HG02943 (cell line): ENCODE data around the gene ZFP92.
"Not testable (repeated sequence)": the region's sequence is repeated elsewhere in the genome, so short reads cannot be mapped to it uniquely, and the experiment has no call there.

Experiments used
- ATAC-seq: cut with Tn5 transposase; IDR thresholded peaks from one replicate; pipeline ENCODE4 v1.9.1; 2021; ENCODE audit warnings: mild to moderate bottlenecking, low read depth, moderate library complexity; ENCODE audit not compliant: unreplicated experiment

ZFP92 gene

DNA sequence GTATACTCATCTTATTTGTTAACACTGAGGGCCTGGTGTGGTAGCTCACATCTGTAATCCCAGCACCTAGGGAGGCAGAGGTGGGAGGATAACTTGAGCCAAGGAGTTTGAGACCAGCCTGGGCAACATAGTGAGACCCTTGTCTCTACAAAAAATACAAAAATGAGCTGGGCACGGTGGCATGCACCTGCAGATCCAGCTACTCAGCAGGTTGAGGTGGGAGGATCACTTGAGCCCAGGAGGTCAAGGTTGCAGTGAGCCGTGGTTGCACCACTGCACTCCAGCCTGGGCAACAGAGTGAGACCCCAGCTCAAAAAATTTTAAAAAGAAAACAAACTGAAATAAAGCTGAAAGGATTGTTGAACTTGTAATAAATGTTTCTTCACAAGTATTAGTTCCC lies 26.3 kb upstream of the ZFP92 start:
- not testable (repeated sequence) for ATAC-seq

DNA sequence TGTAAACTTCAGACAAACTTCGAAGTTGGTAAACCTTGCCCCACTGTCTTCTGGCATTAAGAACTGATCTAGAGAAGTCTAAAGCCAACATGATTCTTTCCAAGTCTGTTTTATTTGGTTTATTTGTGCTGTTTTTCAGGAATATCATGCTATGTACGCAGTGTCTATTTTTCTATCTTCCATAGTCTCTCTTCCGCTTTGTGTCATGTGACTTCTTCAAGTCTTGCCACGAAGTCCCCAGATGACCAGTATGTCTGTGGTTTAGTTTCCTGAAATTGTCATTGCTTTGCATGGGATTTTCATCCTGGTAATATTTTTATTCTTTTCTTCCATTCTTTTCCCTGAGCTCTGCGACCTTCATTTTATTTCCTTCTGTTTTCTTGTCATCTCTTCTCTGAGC lies 25.2 kb upstream of the ZFP92 start:
- ATAC-seq, result no peak

GRCh38 chrX:153387345-153387744 lies 23.9 kb upstream of the ZFP92 start:
- ATAC-seq, result no peak

DNA sequence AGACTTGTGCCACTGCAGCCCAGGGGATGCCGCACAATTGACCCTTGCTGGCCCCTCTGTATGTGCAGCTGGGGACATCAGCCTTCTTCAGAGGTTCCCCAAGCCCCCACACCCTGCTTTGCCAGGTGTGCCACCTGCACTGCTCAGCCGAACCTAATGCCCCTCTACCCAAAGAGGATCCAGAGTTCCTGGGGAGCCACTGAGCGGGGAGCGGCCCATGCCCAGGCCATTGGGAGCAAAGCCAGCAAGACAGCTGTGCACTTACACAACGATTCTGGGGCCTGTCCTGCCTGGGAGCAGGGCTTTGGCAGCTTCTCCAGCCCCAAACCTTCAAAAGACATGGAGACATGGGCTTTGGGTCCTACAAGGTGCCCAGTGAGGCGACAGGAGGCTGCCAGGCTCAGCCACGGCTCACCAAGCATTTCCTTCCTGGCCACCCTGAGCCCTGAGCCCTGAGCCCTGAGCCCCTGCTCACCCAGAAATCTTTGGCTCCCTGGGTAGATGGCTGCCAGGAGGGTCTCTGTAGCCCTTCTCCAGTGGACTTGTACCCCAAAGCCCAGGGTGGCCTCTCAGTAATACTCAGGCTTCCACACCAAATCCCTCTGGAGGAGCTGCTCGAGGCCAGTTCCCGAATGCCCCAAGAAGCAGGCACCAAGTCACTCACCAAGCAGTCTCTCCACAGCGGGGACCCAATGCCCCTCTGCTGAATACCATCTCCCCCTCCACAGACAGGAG lies 23.1 kb upstream of the ZFP92 start:
- ATAC-seq, result no peak

DNA sequence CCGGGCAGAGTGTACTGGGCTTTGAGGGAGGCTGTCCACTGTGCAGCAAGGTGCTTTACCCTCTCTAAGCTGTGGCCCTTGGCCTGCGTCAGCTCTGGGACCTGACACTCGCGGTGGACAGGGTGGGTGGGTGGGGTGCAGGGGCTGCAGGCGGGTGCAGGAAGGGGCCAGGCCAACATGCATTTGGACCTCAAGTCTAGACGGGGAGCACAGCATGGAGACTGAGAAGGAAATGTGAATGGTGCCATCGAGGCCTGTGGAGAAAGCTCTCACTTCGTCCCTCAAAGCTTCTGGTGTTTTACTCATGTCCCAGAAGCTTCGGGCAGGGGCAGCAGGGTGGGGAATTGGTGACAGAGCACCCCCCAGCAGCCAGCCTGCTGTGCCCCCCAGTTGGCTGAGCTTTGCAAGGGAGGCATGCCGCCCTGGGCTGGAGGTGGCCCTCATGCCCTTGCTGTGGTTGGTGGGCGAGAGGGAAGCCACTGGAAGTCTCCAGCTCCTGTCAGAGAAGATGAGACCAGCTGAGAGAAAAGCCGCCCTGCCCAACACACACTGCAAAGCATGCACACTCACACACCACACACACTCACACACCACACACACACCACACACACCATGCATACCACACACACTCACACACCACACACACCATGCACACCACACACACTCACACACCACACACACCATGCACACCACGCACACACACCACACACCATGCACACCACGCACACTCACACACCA lies 22.4 kb upstream of the ZFP92 start:
- no peak for ATAC-seq

GRCh38 chrX:153389460-153389768 lies 21.9 kb upstream of the ZFP92 start:
- not testable (repeated sequence) for ATAC-seq

DNA sequence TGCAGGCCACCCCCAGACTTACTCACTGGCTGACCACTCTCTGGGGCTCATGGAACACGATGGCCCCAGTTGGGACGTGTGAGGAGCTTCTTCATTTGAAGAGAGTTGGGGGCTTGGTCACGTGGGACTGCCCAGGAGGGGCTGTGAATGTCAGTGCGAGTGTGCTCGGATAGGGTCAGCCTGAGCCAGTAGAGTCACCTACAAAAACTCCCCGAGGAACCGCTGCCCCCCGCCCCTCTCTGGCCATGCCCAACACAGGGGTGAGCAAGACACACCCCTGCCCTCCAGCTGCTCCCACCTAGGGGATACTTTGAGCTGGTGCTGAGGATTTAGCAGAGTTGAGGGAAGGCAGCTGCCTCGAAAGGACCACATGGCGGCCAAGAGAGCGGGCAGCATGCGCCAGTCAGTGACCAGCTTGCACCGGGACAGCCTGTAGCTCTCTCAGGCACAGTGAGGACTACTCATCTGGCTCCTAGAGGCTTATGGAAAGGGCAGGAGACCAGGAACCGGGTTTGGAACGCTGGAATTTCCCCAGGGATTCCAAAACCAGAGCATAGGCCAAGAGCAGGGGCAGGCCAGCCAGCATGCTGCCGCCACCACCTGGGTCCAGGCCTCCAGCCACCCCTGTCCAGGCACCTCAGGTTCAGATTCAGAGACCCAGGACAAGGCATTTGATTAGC lies 18.5 kb upstream of the ZFP92 start:
- no peak for ATAC-seq

GRCh38 chrX:153394612-153395011 lies 16.7 kb upstream of the ZFP92 start:
- ATAC-seq, result no peak

GRCh38 chrX:153395613-153396319 lies 15.5 kb upstream of the ZFP92 start:
- ATAC-seq, result no peak

GRCh38 chrX:153396320-153397195 lies 14.7 kb upstream of the ZFP92 start:
- ATAC-seq, result no peak

- no peak for ATAC-seq
Observed at GRCh38 chrX:153397256-153397960, 13.9 kb upstream of the ZFP92 start.

GRCh38 chrX:153398275-153398960 lies 12.9 kb upstream of the ZFP92 start:
- ATAC-seq, result no peak

- ATAC-seq, result no peak
Observed at GRCh38 chrX:153400146-153401132, 10.8 kb upstream of the ZFP92 start.

DNA sequence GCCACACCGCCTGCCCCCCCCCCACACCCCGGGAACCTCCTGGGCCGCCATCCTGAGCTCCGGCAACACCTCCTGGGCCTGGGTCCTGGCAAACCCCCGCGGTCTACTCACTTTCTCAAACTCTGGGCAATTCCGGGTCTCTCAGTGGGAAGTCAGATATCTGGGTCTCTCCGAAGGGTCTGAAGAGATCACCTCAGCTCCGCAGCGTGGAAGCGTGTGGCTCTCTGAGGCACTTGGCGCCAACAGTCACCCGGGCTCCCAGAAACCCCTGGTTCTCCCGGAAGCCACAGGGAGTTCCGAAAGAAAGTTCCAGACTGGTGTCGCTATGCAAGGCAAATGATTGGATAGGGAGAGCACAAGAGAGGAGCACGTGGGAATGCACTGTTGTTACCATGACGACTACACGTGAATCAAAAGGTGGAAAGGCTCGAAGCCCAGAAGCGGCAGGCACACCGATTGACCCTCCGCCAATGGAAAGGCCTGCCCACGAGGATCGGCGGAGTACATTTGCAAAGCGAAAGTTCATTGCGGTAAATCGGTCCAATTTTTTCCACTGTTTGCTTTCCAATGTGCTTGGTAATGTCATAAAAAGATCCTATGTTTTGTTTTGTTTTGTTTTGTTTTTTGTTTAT lies 10.0 kb upstream of the ZFP92 start, which contains the start of gene PNMA6E:
TSS of gene PNMA6E (minus strand) at position 218 of the 632 bp plus-strand sequence. CDS start 2,501 bp downstream, outside the sequence.
- ATAC-seq, result no peak

DNA sequence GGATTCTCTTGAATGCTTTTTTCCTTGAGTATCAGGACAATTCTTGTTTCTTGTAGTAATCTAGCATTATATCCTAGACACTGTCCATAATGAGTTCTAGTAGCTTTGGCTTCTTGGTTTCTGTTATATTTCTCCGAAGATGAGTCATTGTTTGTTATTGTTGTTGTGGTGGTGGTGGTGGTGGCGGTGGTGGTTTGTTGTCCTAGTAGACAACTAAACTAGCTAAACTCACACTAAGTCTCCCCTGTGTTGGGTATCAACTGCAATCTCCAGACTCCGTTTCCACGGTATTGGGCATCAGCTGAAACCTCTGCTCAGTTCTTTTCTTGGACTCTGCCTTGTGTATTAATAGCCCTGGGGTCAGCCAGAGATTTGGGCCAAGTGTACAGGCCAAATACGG lies 6.9 kb upstream of the ZFP92 start:
- ATAC-seq, result not testable (repeated sequence)

DNA sequence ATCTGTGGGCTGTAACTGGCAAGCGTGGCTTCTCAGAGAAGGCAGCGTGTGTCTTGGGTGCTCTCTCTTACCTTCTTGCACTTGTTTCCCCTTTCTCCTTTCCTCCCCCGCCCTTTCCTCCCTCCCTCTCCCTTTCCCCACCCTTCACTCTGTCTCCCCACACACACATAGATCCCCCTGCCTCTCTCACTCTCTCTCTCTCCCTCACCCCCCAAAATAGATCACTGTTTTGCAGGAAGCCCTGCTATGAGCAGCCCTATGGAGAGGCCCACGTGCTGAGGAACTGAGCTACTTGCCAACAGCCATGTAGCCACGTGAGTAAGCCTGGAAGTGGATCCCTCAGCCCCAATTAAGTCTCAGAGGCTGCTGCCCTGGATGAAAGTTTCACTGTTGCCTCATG lies 5.8 kb upstream of the ZFP92 start:
- no peak for ATAC-seq

GRCh38 chrX:153406011-153406410 lies 5.3 kb upstream of the ZFP92 start:
- no peak for ATAC-seq
